Measurements from ENCODE around the gene RYR1. TPM values are rescaled to one million over a fixed set of nuclear protein-coding genes. Genes with fewer than 3 reads are reported as not detected.
"Not testable (repeated sequence)": the region's sequence is repeated elsewhere in the genome, so short reads cannot be mapped to it uniquely, and the experiment has no call there.

Gene RYR1
- total RNA-seq, 1 experiment from 2014 or later, result 0.12 TPM

GRCh38 chr19:38425222-38425809 is 8.2 kb upstream of the RYR1 start:
- no peak for DNase-seq (ENCODE audit: extremely low read depth, low read depth)

GRCh38 chr19:38425810-38426466 is 7.6 kb upstream of the RYR1 start, which contains the start of gene RASGRP4:
RASGRP4 (minus strand) TSS chr19:38426219; CDS start chr19:38426091, 128 bp downstream.
- no peak for DNase-seq (ENCODE audit: extremely low read depth, low read depth)

DNA sequence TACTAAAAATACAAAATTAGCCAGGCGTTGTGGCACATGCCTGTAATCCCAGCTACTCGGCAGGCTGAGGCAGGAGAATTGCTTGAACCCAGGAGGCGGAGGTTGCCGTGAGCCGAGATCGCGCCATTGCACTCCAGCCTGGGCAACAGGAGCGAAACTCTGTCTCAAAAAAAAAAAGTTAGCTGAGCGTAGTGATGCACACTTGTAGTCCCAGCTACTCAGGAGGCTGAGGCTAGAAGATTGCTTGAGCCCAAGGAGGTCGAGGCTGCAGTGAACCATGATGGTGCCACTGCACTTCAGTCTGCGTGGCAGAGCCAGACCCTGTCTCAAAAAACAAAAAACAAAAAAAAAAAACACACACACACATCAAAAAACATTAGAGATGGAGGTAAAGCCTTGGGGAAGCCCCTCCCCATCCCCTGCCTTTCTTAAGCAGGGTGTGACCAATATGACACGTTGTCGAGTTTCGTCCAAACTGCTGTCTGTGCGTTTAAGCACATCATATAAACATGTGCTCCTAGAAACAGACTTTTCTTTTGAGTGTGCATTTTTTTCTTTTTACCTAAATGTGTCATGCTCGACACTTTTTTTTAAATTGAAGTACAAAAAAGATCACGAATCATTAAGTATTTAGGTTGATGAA is 6.3 kb upstream of the RYR1 start:
- not testable (repeated sequence) for DNase-seq (ENCODE audit: extremely low read depth, low read depth)

GRCh38 chr19:38429055-38429810 is 4.3 kb upstream of the RYR1 start:
- DNase-seq (ENCODE audit: extremely low read depth, low read depth), result no peak

- no peak for DNase-seq (ENCODE audit: extremely low read depth, low read depth)
These were observed 3.7 kb upstream of the RYR1 start for GRCh38 chr19:38429811-38430156.

GRCh38 chr19:38430931-38431330 is 2.6 kb upstream of the RYR1 start:
- no peak for DNase-seq (ENCODE audit: extremely low read depth, low read depth)

- DNase-seq (ENCODE audit: extremely low read depth, low read depth), result no peak
These were observed 1.1 kb downstream of the RYR1 start for GRCh38 chr19:38434549-38435051.

DNA sequence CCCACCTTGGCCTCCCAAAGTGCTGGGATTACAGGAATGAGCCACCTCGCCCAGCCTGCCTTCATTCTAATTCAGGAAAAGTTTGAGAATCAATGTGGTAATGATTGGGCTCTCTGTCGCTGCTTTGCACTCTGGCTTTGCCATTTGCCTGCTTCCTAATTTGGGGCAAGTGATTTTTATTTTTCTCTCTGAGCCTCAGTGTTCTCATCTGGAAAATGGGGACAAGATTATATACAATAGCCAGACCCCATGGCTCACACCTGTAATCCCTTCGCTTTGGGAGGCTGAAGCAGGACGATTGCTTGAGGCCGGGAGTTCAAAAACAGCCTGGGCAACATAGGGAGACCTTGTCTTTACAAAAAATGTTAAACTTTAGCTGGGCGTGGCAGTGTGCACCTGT is 3.8 kb downstream of the RYR1 start:
- no peak for DNase-seq (ENCODE audit: extremely low read depth, low read depth)

- no peak for DNase-seq (ENCODE audit: extremely low read depth, low read depth)
These were observed 4.4 kb downstream of the RYR1 start for GRCh38 chr19:38437917-38438316.

GRCh38 chr19:38440592-38440991 is 7.1 kb downstream of the RYR1 start:
- DNase-seq (ENCODE audit: extremely low read depth, low read depth), result no peak

GRCh38 chr19:38441657-38442348 is 8.3 kb downstream of the RYR1 start:
- no peak for DNase-seq (ENCODE audit: extremely low read depth, low read depth)

DNA sequence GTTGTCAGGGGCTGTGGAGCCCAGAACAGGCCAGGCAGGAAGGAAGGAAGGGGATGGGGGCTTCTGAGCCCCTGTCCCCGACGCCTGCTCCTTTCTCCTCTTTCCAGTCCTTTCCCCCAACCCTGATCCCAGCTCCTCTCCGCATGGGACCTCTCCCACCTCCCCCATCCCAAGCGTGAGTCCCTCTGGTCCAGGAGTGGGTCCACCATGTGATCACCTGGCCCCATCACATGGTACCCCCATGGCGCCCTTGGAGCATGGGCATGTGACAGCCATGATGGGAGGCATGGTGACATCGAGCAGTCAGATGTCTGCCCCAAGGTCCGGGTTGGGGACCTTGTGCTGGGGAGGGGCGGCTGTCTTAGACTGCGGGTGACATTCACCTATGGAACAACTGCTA is 9.2 kb downstream of the RYR1 start:
- no peak for DNase-seq (ENCODE audit: extremely low read depth, low read depth)

GRCh38 chr19:38443458-38443999 is 10.0 kb downstream of the RYR1 start:
- no peak for DNase-seq (ENCODE audit: extremely low read depth, low read depth)

DNA sequence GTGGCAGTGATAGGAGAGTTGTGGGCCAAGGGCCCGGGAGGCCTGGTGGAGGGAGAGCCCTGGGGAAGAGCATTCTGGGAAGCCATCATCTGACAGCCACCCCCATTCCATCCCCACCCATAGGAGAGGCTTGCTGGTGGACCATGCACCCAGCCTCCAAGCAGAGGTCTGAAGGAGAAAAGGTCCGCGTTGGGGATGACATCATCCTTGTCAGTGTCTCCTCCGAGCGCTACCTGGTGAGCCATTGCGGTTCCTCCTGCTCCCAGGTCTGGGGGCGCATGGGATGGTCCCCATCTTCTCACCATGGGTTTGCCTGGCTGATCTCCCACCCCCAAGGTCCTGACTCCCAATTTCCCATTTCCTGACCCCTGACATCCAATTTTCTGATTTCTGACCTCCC is 10.5 kb downstream of the RYR1 start:
- no peak for DNase-seq (ENCODE audit: extremely low read depth, low read depth)

DNA sequence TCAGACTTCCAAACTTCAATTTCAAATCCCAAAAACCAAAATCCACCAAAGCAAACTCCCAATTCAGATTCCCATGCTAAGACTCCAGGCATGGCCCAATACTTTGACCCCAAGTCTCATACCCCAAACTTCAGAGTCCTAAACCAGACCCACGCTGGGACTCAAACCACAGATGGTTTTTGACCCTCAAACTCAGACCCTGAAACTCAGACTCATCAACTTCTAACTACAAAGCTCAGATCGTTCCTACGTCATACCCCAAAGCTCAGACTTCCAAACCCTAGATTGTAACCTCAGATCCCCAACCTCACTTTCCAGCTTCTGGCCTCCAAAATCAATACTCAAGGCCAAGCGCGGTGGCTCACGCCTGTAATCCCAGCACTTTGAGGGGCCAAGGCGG is 11.9 kb downstream of the RYR1 start:
- DNase-seq (ENCODE audit: extremely low read depth, low read depth), result no peak

DNA sequence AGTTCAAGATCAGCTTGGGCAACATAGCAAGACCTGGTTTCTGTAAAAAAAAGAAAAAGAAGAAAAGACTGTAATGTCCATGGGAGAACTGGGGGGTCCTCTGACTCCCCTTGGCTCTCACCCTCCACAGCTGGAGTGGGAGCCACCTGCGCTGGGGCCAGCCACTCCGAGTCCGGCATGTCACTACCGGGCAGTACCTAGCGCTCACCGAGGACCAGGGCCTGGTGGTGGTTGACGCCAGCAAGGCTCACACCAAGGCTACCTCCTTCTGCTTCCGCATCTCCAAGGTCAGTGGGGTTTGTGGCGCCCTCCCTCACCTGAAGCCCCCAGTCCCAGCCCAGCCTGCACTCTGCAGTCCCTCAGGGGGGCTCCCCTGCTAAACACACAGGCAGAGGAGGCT is 14.7 kb downstream of the RYR1 start:
- DNase-seq (ENCODE audit: extremely low read depth, low read depth), result no peak

GRCh38 chr19:38449518-38449917 is 16.0 kb downstream of the RYR1 start:
- DNase-seq (ENCODE audit: extremely low read depth, low read depth), result no peak

- DNase-seq (ENCODE audit: extremely low read depth, low read depth), result no peak
These were observed 17.5 kb downstream of the RYR1 start for GRCh38 chr19:38451036-38451435.

DNA sequence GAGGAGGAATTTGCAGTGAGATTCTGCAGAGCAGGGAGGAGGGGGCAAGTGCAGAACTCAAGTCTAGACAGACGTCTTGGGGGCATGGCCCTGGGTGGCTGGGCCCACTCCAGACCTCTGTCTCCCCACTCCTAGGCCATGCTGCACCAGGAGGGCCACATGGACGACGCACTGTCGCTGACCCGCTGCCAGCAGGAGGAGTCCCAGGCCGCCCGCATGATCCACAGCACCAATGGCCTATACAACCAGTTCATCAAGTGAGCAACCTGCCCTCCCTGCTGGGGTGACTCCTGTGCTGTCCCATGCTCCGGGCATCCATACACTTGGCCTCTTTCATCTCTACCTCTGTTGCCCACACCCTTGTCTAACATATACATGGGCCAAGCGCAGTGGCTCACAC is 18.1 kb downstream of the RYR1 start:
- DNase-seq (ENCODE audit: extremely low read depth, low read depth), result no peak

All from NCI-H460 (cell line).